Psoas muscle (tissue), 8 donors: ENCODE measurements around the gene DBP. TPM values are rescaled to one million over a fixed set of nuclear protein-coding genes. Genes with fewer than 3 reads are reported as not detected.

ENCODE experiments used
- ATAC-seq, 4 donors: fragments of 200-7000 bp; cut with Tn5 transposase; one replicate each; pipeline ENCODE4 v1.9.1; 2020; ENCODE audit warnings: moderate library complexity in 3 of 4, mild to moderate bottlenecking in 2 of 4
- DNase-seq, 2 donors: peaks; one replicate each; pipeline ENCODE4 v3.0.0-alpha.2; 2020
- H3K27ac ChIP-seq: fragments of 200-600 bp; one replicate; pipeline ENCODE4 v1.8.0; 2022
- H3K27me3 ChIP-seq, 3 donors: fragments of 200-600 bp in 1 of 3; one replicate each; pipeline versions ENCODE4 v1.6.1 to v1.8.0; 2013 to 2022; ENCODE audit warnings: low read length in 2 of 3, mild to moderate bottlenecking in 2 of 3, moderate library complexity in 1 of 3; ENCODE audit not compliant: insufficient read depth in 3 of 3
- H3K36me3 ChIP-seq, 2 donors: fragments of 200-600 bp in 1 of 2; one replicate each; pipeline versions ENCODE4 v1.6.1 to v1.8.0; 2013 to 2022; ENCODE audit warnings: low read depth in 1 of 2, mild to moderate bottlenecking in 1 of 2, moderate library complexity in 1 of 2; ENCODE audit not compliant: insufficient read depth in 1 of 2
- H3K4me1 ChIP-seq: fragments of 200-600 bp; one replicate; pipeline ENCODE4 v1.8.0; 2022
- H3K4me3 ChIP-seq: fragments of 200-600 bp; one replicate; pipeline ENCODE4 v1.8.0; 2022; ENCODE audit warnings: mild to moderate bottlenecking
- H3K9me3 ChIP-seq: fragments of 200-600 bp; one replicate; pipeline ENCODE4 v1.8.0; 2022
- WGBS, 3 donors: extraction: QIAGEN DNeasy Blood & Tissue Kit; methylation state at CpG; one replicate each; pipeline versions ENCODE4 v1.1.6 to v1.1.7; 2013; 5-methylcytosine and 5-hydroxymethylcytosine counted together
- intact Hi-C, 2 donors: fragments of 100-400 bp; cut with DNase I; formaldehyde crosslinking; loops; one replicate each; pipeline versions ENCODE4 v1.11.0 to v1.14.2; 2022
- polyA plus RNA-seq, 3 donors: library from polyadenylated mRNA; stranded (reverse); fragments of 200-250 nt; gene quantifications; one replicate each; pipeline ENCODE4 v1.2.3, GENCODE V29; 2013
- total RNA-seq, 4 donors: library from RNA; stranded (reverse); fragmentation: NEBNext Ultra II Directional in 2 of 4; extraction: Animal tissue kit (Norgen Biotek cat#: 25700) in 2 of 4; gene quantifications; one replicate each; pipeline versions ENCODE4 v1.2.1 to v1.2.4, GENCODE V29; 2021 to 2023
- TF ChIP-seq, protein P1 (sequence below): fragments of 200-600 bp; IDR thresholded peaks from one replicate; pipeline ENCODE4 v1.8.0; 2022; ENCODE audit warnings: antibody characterized with exemption
- donor health status: healthy with polysubstance abuse.
- donor health status: DM: no; HTN: no; CAD: no; lungs with moderate emphysema.
- donor health status: Bipolar disorder and iron deficiency.
- donor health status: healthy.
- donor health status: DM: yes; HTN: yes; CAD: no.
- donor health status: DM: no; HTN: no; CAD: no.
- donor health status: DM: no; HTN: no; CAD: no.
- donor health status: DM: yes; HTN: yes; CAD: no.

Gene DBP
- total and polyA plus RNA-seq, 7 donors = 2.8 to 14.5 (median 5.8) TPM

DNA sequence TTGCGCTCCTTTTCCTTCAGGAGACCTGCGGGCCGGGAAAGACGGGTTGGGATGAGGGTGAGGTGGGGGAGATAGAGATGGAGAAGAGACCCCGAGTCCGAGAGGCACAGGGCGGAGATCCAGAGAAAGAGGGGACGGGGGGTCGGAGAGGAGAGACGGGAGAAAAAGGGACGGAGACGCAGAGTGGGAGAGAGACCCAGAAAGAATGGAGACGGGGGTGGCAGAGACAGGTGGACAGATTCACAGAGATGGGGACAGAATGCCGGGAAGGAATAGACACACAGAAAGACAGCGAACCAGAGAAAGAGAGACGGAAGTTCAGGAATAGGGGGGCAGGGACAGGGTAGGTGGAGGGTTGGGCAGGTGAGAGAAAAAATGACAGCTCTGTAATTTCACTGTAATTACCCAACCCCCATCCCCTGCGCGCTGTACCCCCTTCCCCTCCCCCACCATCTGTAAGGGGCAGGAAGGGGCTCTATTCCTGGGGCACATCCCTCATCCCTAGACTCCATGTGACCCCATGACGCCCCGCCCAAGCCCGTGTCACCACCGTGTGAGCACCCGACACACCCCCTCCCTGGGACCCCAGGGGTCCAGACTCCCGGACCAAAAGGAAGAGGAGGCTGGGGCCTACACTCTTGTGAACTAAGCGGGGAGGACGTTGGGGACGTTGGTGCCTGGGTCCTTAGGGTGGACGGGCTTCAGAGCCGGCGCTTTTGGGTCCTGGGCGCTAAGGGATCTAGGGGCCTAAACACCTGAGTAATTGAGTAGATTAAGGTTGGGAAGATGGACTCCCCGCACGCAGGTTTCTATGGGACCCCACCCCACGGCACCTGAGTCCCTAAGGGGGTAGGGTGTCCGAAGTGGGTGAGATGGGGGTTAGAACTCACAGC, 967 bp downstream of the DBP start:
- H3K27me3 ChIP-seq = no peaks in the 10 kb centered on the region
- H3K27ac ChIP-seq = peak overlapping the region; percentile 97
- H3K4me1 ChIP-seq = peaks cover 42% of the 10 kb centered on the region
- peak in 1 of 2 donors; percentile 75 for DNase-seq
- 1 to 3% (median 1%) methylated on average over 33 to 35 of the region's 35 CpGs for WGBS, 3 donors
- H3K36me3 ChIP-seq = no peaks in the 10 kb centered on the region
- intact Hi-C loops = loop anchor here in 1 of 2 donors (10.0 kb wide), 1 partner anchor 329 kb away; the partner anchor contains the start of gene FTL
- H3K9me3 ChIP-seq = no peaks in the 10 kb centered on the region
- TF ChIP-seq, protein P1, sequence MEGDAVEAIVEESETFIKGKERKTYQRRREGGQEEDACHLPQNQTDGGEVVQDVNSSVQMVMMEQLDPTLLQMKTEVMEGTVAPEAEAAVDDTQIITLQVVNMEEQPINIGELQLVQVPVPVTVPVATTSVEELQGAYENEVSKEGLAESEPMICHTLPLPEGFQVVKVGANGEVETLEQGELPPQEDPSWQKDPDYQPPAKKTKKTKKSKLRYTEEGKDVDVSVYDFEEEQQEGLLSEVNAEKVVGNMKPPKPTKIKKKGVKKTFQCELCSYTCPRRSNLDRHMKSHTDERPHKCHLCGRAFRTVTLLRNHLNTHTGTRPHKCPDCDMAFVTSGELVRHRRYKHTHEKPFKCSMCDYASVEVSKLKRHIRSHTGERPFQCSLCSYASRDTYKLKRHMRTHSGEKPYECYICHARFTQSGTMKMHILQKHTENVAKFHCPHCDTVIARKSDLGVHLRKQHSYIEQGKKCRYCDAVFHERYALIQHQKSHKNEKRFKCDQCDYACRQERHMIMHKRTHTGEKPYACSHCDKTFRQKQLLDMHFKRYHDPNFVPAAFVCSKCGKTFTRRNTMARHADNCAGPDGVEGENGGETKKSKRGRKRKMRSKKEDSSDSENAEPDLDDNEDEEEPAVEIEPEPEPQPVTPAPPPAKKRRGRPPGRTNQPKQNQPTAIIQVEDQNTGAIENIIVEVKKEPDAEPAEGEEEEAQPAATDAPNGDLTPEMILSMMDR = no peak
- ATAC-seq = no peak
- H3K4me3 ChIP-seq = peak overlapping the region; percentile 87

DNA sequence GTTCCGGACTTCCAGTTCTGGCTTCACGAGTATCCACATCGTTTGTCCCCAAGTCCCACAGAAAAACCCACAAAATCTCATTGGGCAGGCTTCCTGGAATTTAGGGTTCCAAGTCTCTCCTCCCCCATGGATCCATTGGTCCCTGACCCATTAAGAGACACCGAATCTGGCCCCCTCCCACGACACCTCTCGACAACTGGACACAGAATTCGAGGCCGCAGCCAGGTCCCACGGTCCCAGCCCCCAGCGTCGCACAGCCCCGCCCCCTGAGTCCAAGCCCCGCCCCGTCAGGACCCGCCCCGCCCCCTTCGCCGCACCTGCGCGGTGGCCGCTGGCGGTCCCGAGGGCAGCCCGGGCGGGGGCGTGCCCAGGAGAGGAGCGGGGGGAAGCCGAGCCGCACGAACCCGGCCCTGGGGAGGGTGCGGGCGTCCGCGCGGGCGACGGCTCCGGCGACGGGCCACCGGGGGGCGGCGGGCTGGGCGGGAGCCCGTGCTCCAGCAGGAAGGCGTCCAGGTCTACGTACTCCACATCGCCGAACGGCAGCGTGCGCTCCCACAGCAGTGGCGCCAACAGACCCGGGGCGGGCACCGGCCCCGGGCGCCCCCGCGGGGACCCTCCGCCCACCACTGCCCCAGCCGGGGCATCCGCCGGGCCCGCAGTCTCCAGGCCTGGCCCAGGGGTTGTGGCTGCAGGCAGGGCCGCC, 1.8 kb downstream of the DBP start:
- DNase-seq (peak; percentile 80 to 88), ATAC-seq (peak; percentile 57 to 61 (median 59))
- Histone ChIP-seq H3K27me3 (no peaks in the 10 kb centered on the region), H3K4me1 (peaks cover 50% of the 10 kb centered on the region), H3K9me3 (no peaks in the 10 kb centered on the region), H3K27ac (peak overlapping the region; percentile 97), H3K36me3 (peaks cover 0 to 6% of the 10 kb centered on the region in 2 donors), H3K4me3 (peak overlapping the region; percentile 87)
- TF ChIP-seq, protein P1 = no peak
- 0 to 1% (median 1%) methylated on average over 28 to 67 of the region's 67 CpGs for WGBS, 3 donors
- intact Hi-C loops = loop anchor here in 1 of 2 donors (10.0 kb wide), 1 partner anchor 329 kb away; the partner anchor contains the start of gene FTL

- TF ChIP-seq, protein P1 = no peak
- peak overlapping the region; percentile 97 for H3K27ac ChIP-seq
- peak; percentile 98 to 99 for DNase-seq
- intact Hi-C loops = loop anchor here in 1 of 2 donors (10.0 kb wide), 1 partner anchor 330 kb away; the partner anchor contains the start of gene FTL
- peaks cover 0 to 7% of the 10 kb centered on the region in 2 donors for H3K36me3 ChIP-seq
- H3K27me3 ChIP-seq = no peaks in the 10 kb centered on the region
- peaks cover 55% of the 10 kb centered on the region for H3K4me1 ChIP-seq
- ATAC-seq = peak; percentile 60 to 70 (median 64)
- WGBS, 3 donors = 2 to 6% (median 3%) methylated on average over 21 to 37 of the region's 37 CpGs
- no peaks in the 10 kb centered on the region for H3K9me3 ChIP-seq
- peak overlapping the region; percentile 87 for H3K4me3 ChIP-seq
Measured at GRCh38 chr19:48634424-48635262, 2.5 kb downstream of the DBP start.

- peaks cover 55% of the 10 kb centered on the region for H3K4me1 ChIP-seq
- TF ChIP-seq, protein P1 = no peak
- peak overlapping the region; percentile 97 for H3K27ac ChIP-seq
- WGBS, 3 donors = 12 to 33% (median 15%) methylated on average over 7 of the region's 7 CpGs
- DNase-seq (no peak), ATAC-seq (no peak)
- no peaks in the 10 kb centered on the region for H3K27me3 ChIP-seq
- peaks cover 0 to 7% of the 10 kb centered on the region in 2 donors for H3K36me3 ChIP-seq
- intact Hi-C loops = loop anchor here in 1 of 2 donors (10.0 kb wide), 1 partner anchor 331 kb away; the partner anchor contains the start of gene FTL
- no peaks in the 10 kb centered on the region for H3K9me3 ChIP-seq
- peak overlapping the region; percentile 87 for H3K4me3 ChIP-seq
Measured at GRCh38 chr19:48634036-48634342, 3.2 kb downstream of the DBP start.
